Esophagus muscularis mucosa (tissue), 4 donors: Measurements from ENCODE around the gene RPS6KA2. TPM values are rescaled to one million over a fixed set of nuclear protein-coding genes. Genes with fewer than 3 reads are reported as not detected.
"Not testable (repeated sequence)": the region's sequence is repeated elsewhere in the genome, so short reads cannot be mapped to it uniquely, and the experiment has no call there.

Experiments used
- DNase-seq: peaks from one replicate; pipeline ENCODE4 v3.0.0-alpha.2; 2017; ENCODE audit errors: extremely low spot score
- H3K27ac ChIP-seq, 4 donors: fragments of 200-600 bp; sonication (generic); replicated peaks in 1 of 4; 1 replicate in 3 of 4; 2 replicates in 1 of 4; pipeline ENCODE4 v1.5.1; 2016 to 2019; ENCODE audit warnings: mild to moderate bottlenecking in 1 of 4
- H3K27me3 ChIP-seq, 4 donors: fragments of 200-600 bp; sonication (generic); one replicate each; pipeline versions ENCODE4 v1.5.1 to v1.6.0; 2016 to 2019
- H3K36me3 ChIP-seq, 4 donors: fragments of 200-600 bp; sonication (generic); one replicate each; pipeline ENCODE4 v1.5.1; 2016 to 2019
- H3K4me1 ChIP-seq, 4 donors: fragments of 200-600 bp; sonication (generic); one replicate each; pipeline ENCODE4 v1.5.1; 2016 to 2019
- H3K4me3 ChIP-seq, 4 donors: fragments of 200-600 bp; sonication (generic); 1 replicate in 2 of 4; 2 replicates in 2 of 4; pipeline ENCODE4 v1.5.1; 2016 to 2019; ENCODE audit warnings: mild to moderate bottlenecking in 4 of 4, moderate library complexity in 1 of 4
- H3K9me3 ChIP-seq, 4 donors: fragments of 200-600 bp; sonication (generic); 1 replicate in 3 of 4; 2 replicates in 1 of 4; pipeline ENCODE4 v1.5.1; 2016 to 2019
- EP300 ChIP-seq: sonication (generic); formaldehyde crosslinking; IDR thresholded peaks from one replicate; pipeline ENCODE4 v1.6.1; 2017; ENCODE audit warnings: antibody characterized with exemption
- POLR2A ChIP-seq: fragments of 450-650 bp; IDR thresholded peaks from one replicate; pipeline ENCODE4 v1.6.1; 2017; ENCODE audit warnings: antibody characterized with exemption, moderate library complexity, mild to moderate bottlenecking, low read depth
- POLR2AphosphoS5 ChIP-seq, 2 donors: sonication (generic); formaldehyde crosslinking; IDR thresholded peaks; one replicate each; pipeline ENCODE4 v1.6.1; 2017; ENCODE audit warnings: antibody characterized with exemption in 2 of 2
- WGBS: methylation state at CpG from one replicate; pipeline ENCODE4 v1.1.5; 2018; 5-methylcytosine and 5-hydroxymethylcytosine counted together
- intact Hi-C: fragments of 100-400 bp; cut with DNase I; formaldehyde crosslinking; loops from one replicate; pipeline ENCODE4 v1.15.1; 2023
- total RNA-seq, 4 donors: library from RNA; depleted of rRNA; stranded (reverse); fragments of >200 nt; gene quantifications; one replicate each; pipeline versions ENCODE4 v1.1.0 to v1.2.1, GENCODE V29; 2016
- TF ChIP-seq, protein P1 (sequence below), 3 experiments: fragments of 200-600 bp in 2 of 3; fragments of 450-650 bp in 1 of 3; sonication (generic) in 2 of 3; IDR thresholded peaks; one replicate each; pipeline ENCODE4 v1.5.1; 2017 to 2019; ENCODE audit warnings: antibody characterized with exemption in 3 of 3, mild to moderate bottlenecking in 2 of 3, moderate library complexity in 1 of 3

Gene RPS6KA2
- total RNA-seq, 4 donors from 2014 or later = 83.9 to 126 (median 112) TPM

DNA sequence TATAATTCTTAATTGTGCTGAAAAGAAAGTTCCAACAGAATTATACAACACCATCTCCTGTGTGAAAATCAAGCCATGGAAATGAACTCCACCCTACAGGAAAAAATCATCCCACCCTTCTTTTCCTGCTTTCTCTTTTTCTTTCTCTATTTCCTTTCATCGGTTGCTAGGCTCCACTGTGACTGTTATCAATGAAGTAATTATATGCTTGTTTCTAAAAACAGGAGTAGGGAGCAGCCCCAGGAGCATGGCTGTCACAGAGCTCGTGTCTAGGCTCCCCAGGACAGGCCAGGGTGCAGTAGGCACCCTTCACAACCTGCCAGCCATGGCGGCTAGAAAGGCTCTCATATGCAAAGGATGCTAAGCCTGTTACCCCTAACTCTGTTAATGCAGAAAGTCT lies 257.3 kb downstream of the RPS6KA2 start:
- no peak for DNase-seq
- Histone ChIP-seq H3K4me1 (peaks cover 11 to 28% (median 13%) of the 10 kb centered on the region in 4 donors), H3K9me3 (no peaks in the 10 kb centered on the region), H3K4me3 (no peak overlapping the region), H3K27ac (no peak overlapping the region), H3K27me3 (no peaks in the 10 kb centered on the region), H3K36me3 (peaks cover 0 to 21% (median 2%) of the 10 kb centered on the region in 4 donors)
- TF ChIP-seq EP300 (no peak), POLR2AphosphoS5 (IDR thresholded peaks at IDR 0.05) (no peak), POLR2A (no peak)
- TF ChIP-seq, protein P1, sequence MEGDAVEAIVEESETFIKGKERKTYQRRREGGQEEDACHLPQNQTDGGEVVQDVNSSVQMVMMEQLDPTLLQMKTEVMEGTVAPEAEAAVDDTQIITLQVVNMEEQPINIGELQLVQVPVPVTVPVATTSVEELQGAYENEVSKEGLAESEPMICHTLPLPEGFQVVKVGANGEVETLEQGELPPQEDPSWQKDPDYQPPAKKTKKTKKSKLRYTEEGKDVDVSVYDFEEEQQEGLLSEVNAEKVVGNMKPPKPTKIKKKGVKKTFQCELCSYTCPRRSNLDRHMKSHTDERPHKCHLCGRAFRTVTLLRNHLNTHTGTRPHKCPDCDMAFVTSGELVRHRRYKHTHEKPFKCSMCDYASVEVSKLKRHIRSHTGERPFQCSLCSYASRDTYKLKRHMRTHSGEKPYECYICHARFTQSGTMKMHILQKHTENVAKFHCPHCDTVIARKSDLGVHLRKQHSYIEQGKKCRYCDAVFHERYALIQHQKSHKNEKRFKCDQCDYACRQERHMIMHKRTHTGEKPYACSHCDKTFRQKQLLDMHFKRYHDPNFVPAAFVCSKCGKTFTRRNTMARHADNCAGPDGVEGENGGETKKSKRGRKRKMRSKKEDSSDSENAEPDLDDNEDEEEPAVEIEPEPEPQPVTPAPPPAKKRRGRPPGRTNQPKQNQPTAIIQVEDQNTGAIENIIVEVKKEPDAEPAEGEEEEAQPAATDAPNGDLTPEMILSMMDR (IDR thresholded peaks at IDR 0.05) = no peak
- WGBS = 70% methylated on average over 3 of the region's 3 CpGs
- intact Hi-C loops = no loop called here

DNA sequence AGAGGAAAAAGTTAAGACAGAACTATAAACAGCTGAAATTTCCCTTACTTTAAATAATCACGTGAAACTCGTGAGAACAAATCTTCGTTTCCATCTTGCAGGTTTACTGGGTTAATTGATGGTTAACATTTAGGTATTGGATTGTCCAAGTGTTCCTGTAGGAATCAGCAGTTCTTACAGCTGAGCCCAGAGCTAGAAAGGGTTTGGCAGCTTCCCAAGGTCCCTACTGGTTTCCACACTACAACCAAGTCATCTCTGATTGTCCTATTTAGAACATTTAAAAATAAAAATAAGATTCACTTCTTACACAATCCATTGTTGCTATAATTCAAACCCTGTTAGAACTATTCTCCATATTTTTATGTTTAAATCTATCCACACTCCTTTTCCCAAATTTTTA lies 260.1 kb downstream of the RPS6KA2 start:
- intact Hi-C loops = no loop called here

DNA sequence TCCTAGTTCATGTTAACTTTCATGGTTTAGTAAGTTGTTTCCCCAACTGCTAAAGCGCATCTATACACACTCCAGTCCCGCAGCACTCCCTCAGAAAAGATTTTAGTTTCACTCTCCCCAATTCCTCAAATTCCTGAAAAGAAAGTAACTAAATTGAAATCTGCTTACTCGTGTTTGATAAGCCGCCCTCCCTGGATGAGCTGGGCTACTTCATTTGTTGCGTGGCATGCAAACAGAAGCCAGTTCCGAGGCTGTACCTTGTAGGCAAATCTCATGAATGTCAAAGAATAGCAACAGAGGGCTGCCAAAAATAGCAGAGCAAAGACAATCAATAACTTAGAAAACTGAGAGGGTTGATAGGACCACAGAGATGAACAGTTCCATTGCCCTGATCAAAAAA lies 261.2 kb downstream of the RPS6KA2 start:
- peaks cover 0 to 48% (median 10%) of the 10 kb centered on the region in 4 donors for H3K36me3 ChIP-seq
- intact Hi-C loops = no loop called here
- no peak overlapping the region for H3K4me3 ChIP-seq

More for the DNA sequence above, 260.1 kb downstream of the RPS6KA2 start:
- Histone ChIP-seq H3K4me1 (peaks cover 24 to 45% (median 26%) of the 10 kb centered on the region in 4 donors), H3K9me3 (no peaks in the 10 kb centered on the region), H3K36me3 (peaks cover 0 to 48% (median 10%) of the 10 kb centered on the region in 4 donors), H3K4me3 (no peak overlapping the region), H3K27ac (no peak overlapping the region), H3K27me3 (no peaks in the 10 kb centered on the region)
- DNase-seq = no peak
- no peak for TF ChIP-seq POLR2AphosphoS5 (IDR thresholded peaks at IDR 0.05)
- TF ChIP-seq EP300 = no peak
- WGBS = 72% methylated on average over 3 of the region's 3 CpGs

DNA sequence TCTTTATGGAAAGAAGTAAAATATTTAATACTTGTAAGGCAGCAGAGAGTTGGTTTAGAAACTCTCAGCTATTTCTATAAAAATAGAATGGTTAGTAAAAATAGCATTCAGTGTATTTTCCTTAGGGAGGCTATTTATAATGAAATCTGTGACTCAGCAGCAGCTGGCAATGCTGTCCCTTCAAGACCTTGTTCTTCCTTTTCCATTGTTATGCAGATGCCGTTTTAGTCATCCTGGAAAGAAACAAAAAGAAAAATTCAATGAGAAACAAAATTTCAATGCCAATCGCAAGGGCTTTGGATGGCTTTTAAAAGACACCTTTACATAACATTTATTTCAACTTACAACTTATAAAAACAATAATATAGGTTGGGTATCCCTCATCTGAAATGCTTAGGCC lies 261.8 kb downstream of the RPS6KA2 start:
- TF ChIP-seq EP300 (no peak), POLR2A (no peak), POLR2AphosphoS5 (IDR thresholded peaks at IDR 0.05) (peak in 1 of 2 donors; percentile 25)
- TF ChIP-seq, protein P1 (IDR thresholded peaks at IDR 0.05) = no peak
- no peak for DNase-seq
- 37% methylated on average over 2 of the region's 2 CpGs for WGBS
- no peaks in the 10 kb centered on the region for H3K27me3 ChIP-seq
- H3K9me3 ChIP-seq = no peaks in the 10 kb centered on the region
- H3K27ac ChIP-seq = peak overlapping the region; percentile 62 to 79 (median 69)
- intact Hi-C loops = no loop called here
- H3K4me1 ChIP-seq = peaks cover 24 to 49% (median 26%) of the 10 kb centered on the region in 4 donors
- H3K4me3 ChIP-seq = no peak overlapping the region
- H3K36me3 ChIP-seq = peaks cover 0 to 48% (median 10%) of the 10 kb centered on the region in 4 donors

More for the DNA sequence above, 261.2 kb downstream of the RPS6KA2 start:
- Histone ChIP-seq H3K27me3 (no peaks in the 10 kb centered on the region), H3K9me3 (no peaks in the 10 kb centered on the region), H3K4me1 (peaks cover 24 to 45% (median 26%) of the 10 kb centered on the region in 4 donors), H3K27ac (peak overlapping the region; percentile 52 to 79 (median 69))
- TF ChIP-seq, protein P1 (IDR thresholded peaks at IDR 0.05) = no peak
- no peak for TF ChIP-seq POLR2A
- no peak for TF ChIP-seq EP300
- no peak for TF ChIP-seq POLR2AphosphoS5 (IDR thresholded peaks at IDR 0.05)
- DNase-seq = no peak
- 72% methylated on average over 6 of the region's 6 CpGs for WGBS

DNA sequence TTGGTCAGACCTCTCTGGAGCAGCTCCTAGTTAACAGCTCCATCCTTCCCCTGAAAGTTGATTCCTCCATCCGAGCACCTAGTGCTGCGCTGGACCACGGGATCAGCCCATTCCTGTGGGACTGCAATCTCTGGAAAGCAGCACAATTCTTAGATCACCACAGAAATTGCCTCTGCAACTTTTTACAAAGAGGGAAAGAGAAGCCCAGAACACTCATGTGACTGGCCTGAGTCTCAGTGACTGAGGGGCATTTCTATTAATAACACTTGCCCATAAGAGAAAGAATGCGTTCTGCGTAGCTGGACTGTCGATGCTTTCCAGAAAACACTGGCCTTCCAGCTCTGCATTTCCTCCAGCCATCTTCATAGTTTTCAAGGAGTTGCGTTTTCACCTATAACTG lies 262.6 kb downstream of the RPS6KA2 start:
- WGBS = 41% methylated on average over 7 of the region's 7 CpGs
- H3K27ac ChIP-seq = peak overlapping the region; percentile 62 to 79 (median 69)
- H3K4me1 ChIP-seq = peaks cover 24 to 45% (median 26%) of the 10 kb centered on the region in 4 donors
- intact Hi-C loops = no loop called here
- peaks cover 0 to 44% (median 10%) of the 10 kb centered on the region in 4 donors for H3K36me3 ChIP-seq
- no peak overlapping the region for H3K4me3 ChIP-seq
- DNase-seq = no peak
- no peaks in the 10 kb centered on the region for H3K27me3 ChIP-seq
- no peaks in the 10 kb centered on the region for H3K9me3 ChIP-seq
- TF ChIP-seq POLR2AphosphoS5 (IDR thresholded peaks at IDR 0.05) = peak; percentile 20 to 57
- TF ChIP-seq, protein P1 (IDR thresholded peaks at IDR 0.05) = no peak

DNA sequence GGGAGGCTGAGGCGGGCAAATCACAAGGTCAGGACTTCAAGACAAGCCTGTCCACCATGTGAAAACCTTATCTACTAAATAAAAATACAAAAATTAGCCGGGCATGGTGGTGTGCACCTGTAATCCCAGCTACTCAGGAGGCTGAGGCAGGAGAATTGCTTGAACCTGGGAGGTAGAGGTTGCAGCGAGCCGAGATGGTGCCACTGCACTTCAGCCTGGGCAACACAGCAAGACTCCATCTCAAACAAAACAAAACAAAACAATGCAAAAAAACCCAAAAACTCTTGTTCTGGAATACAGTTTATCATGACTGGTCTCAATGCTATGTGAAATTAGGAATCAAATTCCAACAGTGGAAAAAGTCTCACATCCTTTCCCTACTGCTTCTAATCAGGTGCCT lies 264.6 kb downstream of the RPS6KA2 start:
- H3K36me3 ChIP-seq = peaks cover 0 to 35% (median 9%) of the 10 kb centered on the region in 4 donors
- DNase-seq, H3K27me3 ChIP-seq, H3K27ac ChIP-seq, H3K9me3 ChIP-seq, H3K4me3 ChIP-seq, intact Hi-C loops: not testable (repeated sequence)
- peaks cover 24 to 42% (median 26%) of the 10 kb centered on the region in 4 donors for H3K4me1 ChIP-seq
- WGBS = 95% methylated on average over 4 of the region's 4 CpGs
